Measurements from ENCODE around the gene PPP2R2D.
A peak's percentile ranks its signal among the peaks of the same experiment; 100 is the strongest.

Gene PPP2R2D

GRCh38 chr10:131936736-131937135, 35.9 kb downstream of the PPP2R2D start:
- no peak for DNase-seq
- Histone ChIP-seq H3K27ac (ENCODE audit: low read depth, low read length) (no peak overlapping the region), H3K18ac (ENCODE audit: low read length) (no peak overlapping the region), H2BK5ac (ENCODE audit: low read length) (no peak overlapping the region), H2AK5ac (ENCODE audit: low read length) (no peak overlapping the region), H2BK15ac (replicated peaks; ENCODE audit: low read depth) (no peak overlapping the region), H3K23ac (ENCODE audit: low read length) (no peak overlapping the region), H3K79me1 (ENCODE audit: low read length) (peaks cover 26% of the 10 kb centered on the region), H4K8ac (ENCODE audit: low read depth, low read length) (no peak overlapping the region), H3K9ac (ENCODE audit: low read length) (no peak overlapping the region), H3K4me2 (ENCODE audit: low read length) (no peak overlapping the region), H4K5ac (ENCODE audit: low read length) (no peak overlapping the region), H3K27me3 (ENCODE audit: insufficient read depth, low read length, poor library complexity) (no peaks in the 10 kb centered on the region), H2BK120ac (ENCODE audit: low read depth, low read length) (no peak overlapping the region), H3K4ac (ENCODE audit: low read depth, low read length) (no peak overlapping the region), H3K36me3 (ENCODE audit: control insufficient read depth, insufficient read depth, low read length) (peaks cover 3% of the 10 kb centered on the region), H3K4me1 (ENCODE audit: control insufficient read depth, low read depth, low read length) (peaks cover 5% of the 10 kb centered on the region), H3K79me2 (ENCODE audit: control insufficient read depth, insufficient read depth, low read length) (peaks cover 25% of the 10 kb centered on the region), H3K4me3 (ENCODE audit: low read length) (no peak overlapping the region), H3K56ac (ENCODE audit: low read length) (no peak overlapping the region)
- no CpG with 5 or more reads among the region's 18 CpGs for WGBS (ENCODE audit: extremely low coverage, insufficient coverage, low lambda C conversion rate)

DNA sequence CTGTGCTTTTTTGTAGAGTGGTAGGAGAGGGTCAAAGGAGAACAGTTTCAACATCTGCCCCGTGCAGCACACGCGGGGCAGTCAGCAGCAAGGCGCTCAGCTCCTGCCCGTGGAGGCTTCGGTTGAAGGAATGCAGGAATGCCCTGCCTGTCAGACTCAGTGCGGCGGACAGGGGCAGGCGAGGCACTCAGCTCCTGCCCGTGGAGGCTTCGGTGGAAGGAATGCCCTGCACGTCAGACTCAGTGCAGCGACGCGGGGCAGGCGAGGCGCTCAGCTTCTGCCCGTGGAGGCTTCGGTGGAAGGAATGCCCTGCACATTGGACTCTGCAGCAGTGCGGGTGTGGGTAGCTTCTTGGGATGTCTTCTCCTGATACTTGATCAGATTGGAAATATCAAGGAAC, 37.0 kb downstream of the PPP2R2D start:
- Histone ChIP-seq H2BK15ac (replicated peaks; ENCODE audit: low read depth) (no peak overlapping the region), H3K56ac (ENCODE audit: low read length) (no peak overlapping the region), H3K27ac (ENCODE audit: low read depth, low read length) (no peak overlapping the region), H3K4me1 (ENCODE audit: control insufficient read depth, low read depth, low read length) (peaks cover 5% of the 10 kb centered on the region), H3K36me3 (ENCODE audit: control insufficient read depth, insufficient read depth, low read length) (peaks cover 3% of the 10 kb centered on the region), H3K79me2 (ENCODE audit: control insufficient read depth, insufficient read depth, low read length) (peaks cover 19% of the 10 kb centered on the region), H3K9ac (ENCODE audit: low read length) (no peak overlapping the region), H4K5ac (ENCODE audit: low read length) (no peak overlapping the region), H4K8ac (ENCODE audit: low read depth, low read length) (no peak overlapping the region), H3K79me1 (ENCODE audit: low read length) (peaks cover 21% of the 10 kb centered on the region), H3K4me3 (ENCODE audit: low read length) (no peak overlapping the region), H2BK5ac (ENCODE audit: low read length) (no peak overlapping the region), H2BK120ac (ENCODE audit: low read depth, low read length) (no peak overlapping the region), H3K4ac (ENCODE audit: low read depth, low read length) (no peak overlapping the region), H3K23ac (ENCODE audit: low read length) (no peak overlapping the region), H3K27me3 (ENCODE audit: insufficient read depth, low read length, poor library complexity) (no peaks in the 10 kb centered on the region), H3K4me2 (ENCODE audit: low read length) (no peak overlapping the region), H2AK5ac (ENCODE audit: low read length) (no peak overlapping the region), H3K18ac (ENCODE audit: low read length) (no peak overlapping the region)
- DNase-seq = no peak
- WGBS (ENCODE audit: extremely low coverage, insufficient coverage, low lambda C conversion rate) = no CpG with 5 or more reads among the region's 20 CpGs

GRCh38 chr10:131938681-131939080, 37.9 kb downstream of the PPP2R2D start:
- Histone ChIP-seq H2BK15ac (replicated peaks; ENCODE audit: low read depth) (no peak overlapping the region), H3K56ac (ENCODE audit: low read length) (no peak overlapping the region), H2AK5ac (ENCODE audit: low read length) (no peak overlapping the region), H3K27me3 (ENCODE audit: insufficient read depth, low read length, poor library complexity) (no peaks in the 10 kb centered on the region), H3K9ac (ENCODE audit: low read length) (no peak overlapping the region), H3K27ac (ENCODE audit: low read depth, low read length) (no peak overlapping the region), H3K79me2 (ENCODE audit: control insufficient read depth, insufficient read depth, low read length) (peaks cover 12% of the 10 kb centered on the region), H3K79me1 (ENCODE audit: low read length) (peaks cover 16% of the 10 kb centered on the region), H4K5ac (ENCODE audit: low read length) (no peak overlapping the region), H4K8ac (ENCODE audit: low read depth, low read length) (no peak overlapping the region), H3K23ac (ENCODE audit: low read length) (no peak overlapping the region), H3K36me3 (ENCODE audit: control insufficient read depth, insufficient read depth, low read length) (peaks cover 3% of the 10 kb centered on the region), H3K4ac (ENCODE audit: low read depth, low read length) (no peak overlapping the region), H3K4me1 (ENCODE audit: control insufficient read depth, low read depth, low read length) (peaks cover 5% of the 10 kb centered on the region), H3K18ac (ENCODE audit: low read length) (no peak overlapping the region), H2BK120ac (ENCODE audit: low read depth, low read length) (no peak overlapping the region), H3K4me2 (ENCODE audit: low read length) (no peak overlapping the region), H3K4me3 (ENCODE audit: low read length) (no peak overlapping the region), H2BK5ac (ENCODE audit: low read length) (no peak overlapping the region)
- no peak for DNase-seq
- no CpG with 5 or more reads among the region's 10 CpGs for WGBS (ENCODE audit: extremely low coverage, insufficient coverage, low lambda C conversion rate)

DNA sequence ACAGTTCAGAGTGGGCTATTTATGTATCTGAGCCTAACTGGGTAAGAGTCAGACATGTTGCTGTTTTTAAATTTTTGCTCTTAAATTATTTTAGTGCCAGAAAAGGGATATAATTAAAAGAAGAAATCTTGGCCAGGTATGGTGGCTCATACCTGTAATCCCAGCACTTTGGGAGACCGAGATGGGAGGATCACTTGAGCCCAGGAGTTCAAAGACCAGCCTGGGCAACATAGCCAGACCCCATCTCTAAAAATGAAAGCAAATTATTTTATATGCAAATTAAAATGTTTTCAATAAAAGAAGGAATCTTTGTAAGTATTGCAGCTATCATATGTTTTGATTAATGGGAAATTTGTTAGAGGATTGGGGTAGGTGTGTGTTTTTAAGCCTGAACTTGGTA, 41.6 kb downstream of the PPP2R2D start:
- no peak overlapping the region for H4K5ac ChIP-seq (ENCODE audit: low read length)

GRCh38 chr10:131943021-131943814, 42.4 kb downstream of the PPP2R2D start:
- Histone ChIP-seq H3K36me3 (ENCODE audit: control insufficient read depth, insufficient read depth, low read length) (peaks cover 18% of the 10 kb centered on the region), H3K9ac (ENCODE audit: low read length) (no peak overlapping the region), H4K8ac (ENCODE audit: low read depth, low read length) (no peak overlapping the region), H3K27me3 (ENCODE audit: insufficient read depth, low read length, poor library complexity) (no peaks in the 10 kb centered on the region), H4K5ac (ENCODE audit: low read length) (no peak overlapping the region), H3K56ac (ENCODE audit: low read length) (no peak overlapping the region), H2AK5ac (ENCODE audit: low read length) (no peak overlapping the region), H2BK120ac (ENCODE audit: low read depth, low read length) (no peak overlapping the region), H3K79me1 (ENCODE audit: low read length) (peaks cover 2% of the 10 kb centered on the region), H3K4me3 (ENCODE audit: low read length) (no peak overlapping the region), H3K27ac (ENCODE audit: low read depth, low read length) (no peak overlapping the region), H3K4ac (ENCODE audit: low read depth, low read length) (no peak overlapping the region), H3K23ac (ENCODE audit: low read length) (no peak overlapping the region), H3K4me2 (ENCODE audit: low read length) (no peak overlapping the region), H3K4me1 (ENCODE audit: control insufficient read depth, low read depth, low read length) (no peaks in the 10 kb centered on the region), H3K18ac (ENCODE audit: low read length) (no peak overlapping the region), H2BK15ac (replicated peaks; ENCODE audit: low read depth) (no peak overlapping the region), H3K79me2 (ENCODE audit: control insufficient read depth, insufficient read depth, low read length) (no peaks in the 10 kb centered on the region), H2BK5ac (ENCODE audit: low read length) (no peak overlapping the region)
- no CpG with 5 or more reads among the region's 11 CpGs for WGBS (ENCODE audit: extremely low coverage, insufficient coverage, low lambda C conversion rate)
- DNase-seq = peak; percentile 67

More for the DNA sequence above, 41.6 kb downstream of the PPP2R2D start:
- H3K79me2 ChIP-seq (ENCODE audit: control insufficient read depth, insufficient read depth, low read length) = peaks cover 2% of the 10 kb centered on the region
- no peak overlapping the region for H2AK5ac ChIP-seq (ENCODE audit: low read length)
- no peak overlapping the region for H3K4ac ChIP-seq (ENCODE audit: low read depth, low read length)
- H3K27ac ChIP-seq (ENCODE audit: low read depth, low read length) = no peak overlapping the region
- no peak overlapping the region for H4K8ac ChIP-seq (ENCODE audit: low read depth, low read length)
- H2BK15ac ChIP-seq (replicated peaks; ENCODE audit: low read depth) = no peak overlapping the region
- H3K56ac ChIP-seq (ENCODE audit: low read length) = no peak overlapping the region
- no peak overlapping the region for H2BK120ac ChIP-seq (ENCODE audit: low read depth, low read length)
- H3K4me2 ChIP-seq (ENCODE audit: low read length) = no peak overlapping the region
- H3K4me3 ChIP-seq (ENCODE audit: low read length) = no peak overlapping the region
- no peak for DNase-seq
- peaks cover 14% of the 10 kb centered on the region for H3K36me3 ChIP-seq (ENCODE audit: control insufficient read depth, insufficient read depth, low read length)
- H3K9ac ChIP-seq (ENCODE audit: low read length) = no peak overlapping the region
- no peaks in the 10 kb centered on the region for H3K4me1 ChIP-seq (ENCODE audit: control insufficient read depth, low read depth, low read length)
- H3K23ac ChIP-seq (ENCODE audit: low read length) = no peak overlapping the region
- no peak overlapping the region for H3K18ac ChIP-seq (ENCODE audit: low read length)
- H3K27me3 ChIP-seq (ENCODE audit: insufficient read depth, low read length, poor library complexity) = no peaks in the 10 kb centered on the region
- H3K79me1 ChIP-seq (ENCODE audit: low read length) = peaks cover 4% of the 10 kb centered on the region
- no peak overlapping the region for H2BK5ac ChIP-seq (ENCODE audit: low read length)
- WGBS (ENCODE audit: extremely low coverage, insufficient coverage, low lambda C conversion rate) = no CpG with 5 or more reads among the region's 1 CpG

GRCh38 chr10:131944412-131944811, 43.6 kb downstream of the PPP2R2D start:
- Histone ChIP-seq H3K4me3 (ENCODE audit: low read length) (no peak overlapping the region), H3K79me2 (ENCODE audit: control insufficient read depth, insufficient read depth, low read length) (no peaks in the 10 kb centered on the region), H3K27ac (ENCODE audit: low read depth, low read length) (no peak overlapping the region), H3K4ac (ENCODE audit: low read depth, low read length) (no peak overlapping the region), H3K9ac (ENCODE audit: low read length) (no peak overlapping the region), H3K4me2 (ENCODE audit: low read length) (no peak overlapping the region), H3K79me1 (ENCODE audit: low read length) (peaks cover 2% of the 10 kb centered on the region), H4K5ac (ENCODE audit: low read length) (no peak overlapping the region), H3K18ac (ENCODE audit: low read length) (no peak overlapping the region), H3K36me3 (ENCODE audit: control insufficient read depth, insufficient read depth, low read length) (peaks cover 17% of the 10 kb centered on the region), H2BK120ac (ENCODE audit: low read depth, low read length) (no peak overlapping the region), H3K56ac (ENCODE audit: low read length) (no peak overlapping the region), H4K8ac (ENCODE audit: low read depth, low read length) (no peak overlapping the region), H3K4me1 (ENCODE audit: control insufficient read depth, low read depth, low read length) (no peaks in the 10 kb centered on the region), H3K27me3 (ENCODE audit: insufficient read depth, low read length, poor library complexity) (no peaks in the 10 kb centered on the region), H3K23ac (ENCODE audit: low read length) (no peak overlapping the region), H2AK5ac (ENCODE audit: low read length) (no peak overlapping the region), H2BK5ac (ENCODE audit: low read length) (no peak overlapping the region), H2BK15ac (replicated peaks; ENCODE audit: low read depth) (no peak overlapping the region)
- no CpG with 5 or more reads among the region's 4 CpGs for WGBS (ENCODE audit: extremely low coverage, insufficient coverage, low lambda C conversion rate)
- DNase-seq = no peak

Data from mesendoderm (in vitro differentiated cells).